ENCODE results near the gene RAB11FIP5. TPM values are rescaled to one million over a fixed set of nuclear protein-coding genes. Genes with fewer than 3 reads are reported as not detected.
A peak's percentile ranks its signal among the peaks of the same experiment; 100 is the strongest.

Gene RAB11FIP5
- total RNA-seq, 6 experiments from 2014 or later, result 4.5 to 12.7 (median 9.0) TPM

- Histone ChIP-seq H3K36me3 (no peaks in the 10 kb centered on the region), H3K4me3 (no peak overlapping the region), H3K27me3 (no peaks in the 10 kb centered on the region), H3K4me1 (peaks cover 0 to 6% (median under 1%) of the 10 kb centered on the region in 4 donors), H3K27ac (no peak overlapping the region), H3K9me3 (no peaks in the 10 kb centered on the region)
- intact Hi-C loops (cut with DNase I), result loop anchor here (5.0 to 10.0 kb wide), 3 partner anchors 68 to 195 kb away; no protein-coding TSS in a partner anchor
- ATAC-seq, result peak in 1 of 4 donors; percentile 67
- DNase-seq, result peak in 1 of 3 donors; percentile 51
- TF ChIP-seq CTCF (IDR thresholded peaks at IDR 0.05), result no peak
- no peak for TF ChIP-seq POLR2A (IDR thresholded peaks at IDR 0.05)
- WGBS (ENCODE audit: insufficient coverage, low coverage, low lambda C conversion rate, missing lambda C conversion rate), result 100% methylated on average over 2 of the region's 11 CpGs
Observed at GRCh38 chr2:73089270-73090030, 23.3 kb downstream of the RAB11FIP5 start.

- no peak overlapping the region for H3K4me3 ChIP-seq
- no peaks in the 10 kb centered on the region for H3K9me3 ChIP-seq
- no peak for TF ChIP-seq POLR2A (IDR thresholded peaks at IDR 0.05)
- no peak for TF ChIP-seq CTCF (IDR thresholded peaks at IDR 0.05)
- DNase-seq (no peak), ATAC-seq (no peak)
- H3K27me3 ChIP-seq, result no peaks in the 10 kb centered on the region
- no CpG with 5 or more reads among the region's 14 CpGs for WGBS (ENCODE audit: insufficient coverage, low coverage, low lambda C conversion rate, missing lambda C conversion rate)
- H3K4me1 ChIP-seq, result peaks cover 0 to 9% (median 3%) of the 10 kb centered on the region in 4 donors
- intact Hi-C loops (cut with DNase I), result loop anchor here in 1 of 2 donors (5.0 to 10.0 kb wide), 2 partner anchors 69 to 194 kb away; no protein-coding TSS in a partner anchor
- H3K36me3 ChIP-seq, result no peaks in the 10 kb centered on the region
- H3K27ac ChIP-seq, result no peak overlapping the region
Observed at GRCh38 chr2:73088703-73089102, 24.0 kb downstream of the RAB11FIP5 start.

GRCh38 chr2:73088211-73088610 is 24.5 kb downstream of the RAB11FIP5 start:
- no peak for DNase-seq
- TF ChIP-seq POLR2A (IDR thresholded peaks at IDR 0.05), result no peak
- no peak for TF ChIP-seq CTCF (IDR thresholded peaks at IDR 0.05)
- WGBS (ENCODE audit: insufficient coverage, low coverage, low lambda C conversion rate, missing lambda C conversion rate), result 94% methylated on average over 3 of the region's 12 CpGs
- Histone ChIP-seq H3K9me3 (no peaks in the 10 kb centered on the region), H3K36me3 (no peaks in the 10 kb centered on the region), H3K4me1 (peaks cover 0 to 9% (median 3%) of the 10 kb centered on the region in 4 donors), H3K27me3 (no peaks in the 10 kb centered on the region), H3K27ac (no peak overlapping the region), H3K4me3 (no peak overlapping the region)
- intact Hi-C loops (cut with DNase I), result loop anchor here in 1 of 2 donors (5.0 to 10.0 kb wide), 2 partner anchors 69 to 193 kb away; no protein-coding TSS in a partner anchor
- no peak for ATAC-seq

GRCh38 chr2:73087311-73087710 is 25.4 kb downstream of the RAB11FIP5 start:
- DNase-seq (no peak), ATAC-seq (no peak)
- no CpG with 5 or more reads among the region's 4 CpGs for WGBS (ENCODE audit: insufficient coverage, low coverage, low lambda C conversion rate, missing lambda C conversion rate)
- Histone ChIP-seq H3K4me3 (no peak overlapping the region), H3K27ac (no peak overlapping the region), H3K27me3 (no peaks in the 10 kb centered on the region), H3K4me1 (peaks cover 0 to 9% (median 3%) of the 10 kb centered on the region in 4 donors), H3K36me3 (no peaks in the 10 kb centered on the region), H3K9me3 (no peaks in the 10 kb centered on the region)
- TF ChIP-seq CTCF (IDR thresholded peaks at IDR 0.05), result no peak
- no peak for TF ChIP-seq POLR2A (IDR thresholded peaks at IDR 0.05)
- intact Hi-C loops (cut with DNase I), result loop anchor here in 1 of 2 donors (5.0 to 10.0 kb wide), 2 partner anchors 70 to 193 kb away; no protein-coding TSS in a partner anchor
